Psoas muscle (tissue), 8 donors: Measurements from ENCODE around the gene MGME1. TPM values are rescaled to one million over a fixed set of nuclear protein-coding genes. Genes with fewer than 3 reads are reported as not detected.

ENCODE experiments used
- ATAC-seq, 4 donors: fragments of 200-7000 bp; cut with Tn5 transposase; one replicate each; pipeline ENCODE4 v1.9.1; 2020; ENCODE audit warnings: moderate library complexity in 3 of 4, mild to moderate bottlenecking in 2 of 4
- DNase-seq, 2 donors: peaks; one replicate each; pipeline ENCODE4 v3.0.0-alpha.2; 2020
- H3K27ac ChIP-seq: fragments of 200-600 bp; one replicate; pipeline ENCODE4 v1.8.0; 2022
- H3K27me3 ChIP-seq, 3 donors: fragments of 200-600 bp in 1 of 3; one replicate each; pipeline versions ENCODE4 v1.6.1 to v1.8.0; 2013 to 2022; ENCODE audit warnings: low read length in 2 of 3, mild to moderate bottlenecking in 2 of 3, moderate library complexity in 1 of 3; ENCODE audit not compliant: insufficient read depth in 3 of 3
- H3K36me3 ChIP-seq, 2 donors: fragments of 200-600 bp in 1 of 2; one replicate each; pipeline versions ENCODE4 v1.6.1 to v1.8.0; 2013 to 2022; ENCODE audit warnings: low read depth in 1 of 2, mild to moderate bottlenecking in 1 of 2, moderate library complexity in 1 of 2; ENCODE audit not compliant: insufficient read depth in 1 of 2
- H3K4me1 ChIP-seq: fragments of 200-600 bp; one replicate; pipeline ENCODE4 v1.8.0; 2022
- H3K4me3 ChIP-seq: fragments of 200-600 bp; one replicate; pipeline ENCODE4 v1.8.0; 2022; ENCODE audit warnings: mild to moderate bottlenecking
- H3K9me3 ChIP-seq: fragments of 200-600 bp; one replicate; pipeline ENCODE4 v1.8.0; 2022
- CTCF ChIP-seq: fragments of 200-600 bp; IDR thresholded peaks from one replicate; pipeline ENCODE4 v1.8.0; 2022; ENCODE audit warnings: antibody characterized with exemption
- WGBS, 3 donors: extraction: QIAGEN DNeasy Blood & Tissue Kit; methylation state at CpG; one replicate each; pipeline versions ENCODE4 v1.1.6 to v1.1.7; 2013; 5-methylcytosine and 5-hydroxymethylcytosine counted together
- intact Hi-C, 2 donors: fragments of 100-400 bp; cut with DNase I; formaldehyde crosslinking; loops; one replicate each; pipeline versions ENCODE4 v1.11.0 to v1.14.2; 2022
- polyA plus RNA-seq, 3 donors: library from polyadenylated mRNA; stranded (reverse); fragments of 200-250 nt; gene quantifications; one replicate each; pipeline ENCODE4 v1.2.3, GENCODE V29; 2013
- total RNA-seq, 4 donors: library from RNA; stranded (reverse); fragmentation: NEBNext Ultra II Directional in 2 of 4; extraction: Animal tissue kit (Norgen Biotek cat#: 25700) in 2 of 4; gene quantifications; one replicate each; pipeline versions ENCODE4 v1.2.1 to v1.2.4, GENCODE V29; 2021 to 2023
- donor health status: healthy with polysubstance abuse.
- donor health status: DM: no; HTN: no; CAD: no; lungs with moderate emphysema.
- donor health status: Bipolar disorder and iron deficiency.
- donor health status: healthy.
- donor health status: DM: yes; HTN: yes; CAD: no.
- donor health status: DM: no; HTN: no; CAD: no.
- donor health status: DM: no; HTN: no; CAD: no.
- donor health status: DM: yes; HTN: yes; CAD: no.

The MGME1 gene
- total and polyA plus RNA-seq, 7 donors: 4.3 to 21.8 (median 9.2) TPM

DNA sequence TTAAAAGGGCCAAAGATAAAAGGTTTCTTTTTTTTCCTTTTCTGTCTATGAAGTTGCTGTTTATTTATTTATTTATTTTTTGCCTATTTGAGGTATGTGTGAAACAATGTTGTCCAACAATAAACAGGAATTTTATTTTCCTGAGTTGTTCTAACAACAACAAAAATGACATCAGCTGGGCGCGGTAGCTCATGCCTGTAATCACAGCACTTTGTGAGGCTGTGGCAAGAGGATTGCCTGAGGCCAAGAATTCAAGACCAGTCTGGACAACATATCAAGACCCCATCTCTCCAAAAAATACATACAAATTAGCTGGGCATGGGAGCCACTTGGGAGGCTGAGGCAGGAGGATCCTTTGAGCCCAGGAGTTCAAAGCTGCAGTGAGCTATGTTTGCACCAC is 44.1 kb downstream of the MGME1 start:
- H3K36me3 ChIP-seq: no peaks in the 10 kb centered on the region
- no peaks in the 10 kb centered on the region for H3K27me3 ChIP-seq
- DNase-seq (no peak), ATAC-seq (no peak)
- intact Hi-C loops: no loop called here
- no peak overlapping the region for H3K4me3 ChIP-seq
- H3K4me1 ChIP-seq: no peaks in the 10 kb centered on the region
- H3K9me3 ChIP-seq: no peaks in the 10 kb centered on the region
- WGBS, 3 donors: 92 to 98% (median 95%) methylated on average over 2 of the region's 2 CpGs
- no peak for TF ChIP-seq CTCF
- H3K27ac ChIP-seq: no peak overlapping the region

DNA sequence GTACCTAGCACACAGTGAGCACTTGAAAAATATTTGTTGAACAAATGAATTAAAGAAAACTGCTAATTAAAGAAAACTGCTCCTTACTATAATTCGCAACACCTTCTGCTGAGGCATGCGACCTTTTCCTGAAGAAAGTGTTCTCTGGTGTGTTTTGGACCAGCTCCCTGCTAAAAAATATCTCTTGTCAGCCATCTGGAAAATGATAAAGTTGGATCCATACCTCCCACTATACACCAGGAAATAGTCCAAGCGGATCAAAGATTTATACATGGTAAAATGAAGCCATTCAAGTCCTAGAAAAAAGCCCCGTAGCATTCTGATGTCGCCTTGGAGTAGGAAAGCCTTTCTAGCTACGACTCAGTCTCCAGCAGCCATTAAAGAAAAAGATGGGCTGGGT is 45.6 kb downstream of the MGME1 start:
- no peak for ATAC-seq
- 81 to 86% (median 83%) methylated on average over 6 of the region's 6 CpGs for WGBS, 3 donors
- Histone ChIP-seq H3K9me3 (no peaks in the 10 kb centered on the region), H3K4me1 (no peaks in the 10 kb centered on the region), H3K27ac (no peak overlapping the region), H3K27me3 (no peaks in the 10 kb centered on the region), H3K36me3 (no peaks in the 10 kb centered on the region), H3K4me3 (no peak overlapping the region)
- TF ChIP-seq CTCF: no peak
- intact Hi-C loops: no loop called here
- no peak for DNase-seq

DNA sequence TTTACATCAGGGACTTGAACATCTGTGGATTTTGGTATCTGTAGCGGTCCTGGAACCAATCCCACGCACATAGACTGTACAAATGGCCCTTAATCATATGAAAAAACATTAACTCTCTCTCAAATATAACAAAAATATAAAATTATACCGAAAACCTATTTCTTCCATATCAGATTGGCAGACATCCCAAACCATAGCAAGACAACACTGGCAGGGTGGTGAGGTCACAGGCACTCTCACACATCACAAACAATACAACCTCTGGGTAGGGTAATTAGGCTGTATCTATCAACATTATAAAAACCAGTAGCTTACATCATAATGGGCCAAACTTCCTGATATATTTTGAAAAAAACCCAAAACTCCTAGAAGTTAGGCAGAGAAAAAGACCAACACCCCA is 48.0 kb downstream of the MGME1 start:
- no peak overlapping the region for H3K4me3 ChIP-seq
- DNase-seq (no peak), ATAC-seq (no peak)
- peaks cover 0 to 1% (median 0%) of the 10 kb centered on the region in 3 donors for H3K27me3 ChIP-seq
- no peaks in the 10 kb centered on the region for H3K4me1 ChIP-seq
- no peak overlapping the region for H3K27ac ChIP-seq
- no peak for TF ChIP-seq CTCF
- intact Hi-C loops: no loop called here
- H3K36me3 ChIP-seq: no peaks in the 10 kb centered on the region
- 75 to 82% (median 81%) methylated on average over 3 of the region's 3 CpGs for WGBS, 3 donors
- no peaks in the 10 kb centered on the region for H3K9me3 ChIP-seq

DNA sequence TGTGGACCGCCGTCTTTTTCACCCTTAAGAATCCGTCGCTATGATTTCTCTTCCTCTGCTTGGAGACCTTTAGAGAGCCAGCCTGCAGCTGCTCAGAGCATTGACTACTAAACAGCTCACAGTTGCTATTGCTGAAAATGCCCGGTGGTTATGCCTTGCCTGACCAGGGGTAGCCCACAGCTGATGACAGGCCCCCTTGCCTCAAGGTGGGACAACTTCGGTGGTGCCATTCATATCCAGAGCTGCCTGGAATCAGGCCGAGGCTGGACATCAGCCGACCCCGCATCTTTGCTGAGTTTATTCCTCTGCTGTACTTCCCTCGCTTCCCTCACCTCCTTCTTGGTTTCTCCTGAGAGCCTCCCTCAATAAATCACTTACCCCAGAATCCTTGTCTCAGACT is 49.3 kb downstream of the MGME1 start:
- intact Hi-C loops: no loop called here
- no peak overlapping the region for H3K4me3 ChIP-seq
- WGBS, 3 donors: 82 to 86% (median 83%) methylated on average over 10 of the region's 10 CpGs
- ATAC-seq (no peak), DNase-seq (no peak)
- peaks cover 0 to 1% (median 0%) of the 10 kb centered on the region in 3 donors for H3K27me3 ChIP-seq
- H3K27ac ChIP-seq: no peak overlapping the region
- no peaks in the 10 kb centered on the region for H3K9me3 ChIP-seq
- H3K4me1 ChIP-seq: no peaks in the 10 kb centered on the region
- TF ChIP-seq CTCF: no peak
- no peaks in the 10 kb centered on the region for H3K36me3 ChIP-seq

DNA sequence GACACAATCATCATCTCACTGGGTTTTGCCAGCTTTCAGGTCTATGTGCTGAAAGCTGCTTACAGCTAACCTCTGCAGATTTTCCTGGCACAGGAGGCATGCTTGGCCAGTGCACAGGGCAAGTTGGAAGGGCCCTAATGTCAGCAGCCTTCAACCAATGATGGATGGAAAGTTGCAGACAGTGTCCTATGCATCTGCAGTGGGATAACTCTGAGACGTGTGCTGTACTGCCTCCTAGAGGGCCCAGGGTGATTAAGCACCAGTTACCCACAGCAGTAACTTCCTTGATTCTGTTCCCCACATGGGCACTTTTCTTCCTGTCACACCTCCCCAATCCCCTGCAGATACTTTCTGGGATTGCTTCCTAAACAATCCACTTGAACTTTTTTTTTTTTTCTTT is 50.2 kb downstream of the MGME1 start:
- intact Hi-C loops: no loop called here
- no peak for DNase-seq
- Histone ChIP-seq H3K27me3 (peaks cover 0 to 3% (median 0%) of the 10 kb centered on the region in 3 donors), H3K4me1 (no peaks in the 10 kb centered on the region), H3K36me3 (no peaks in the 10 kb centered on the region), H3K9me3 (no peaks in the 10 kb centered on the region), H3K4me3 (no peak overlapping the region), H3K27ac (no peak overlapping the region)
- WGBS, 3 donors: 0 to 6% (median 0%) methylated on average over 1 of the region's 1 CpG
- no peak for TF ChIP-seq CTCF
- ATAC-seq: peak in 2 of 4 donors; percentile 59 to 86
